A673 (cell line): ENCODE data around the gene COG1.

Experiments used
- CTCF ChIP-seq: fragments of 300-800, 200-600 bp; sonication (generic); conservative IDR thresholded peaks from 2 replicates; pipeline ENCODE4 v1.5.1; 2017; ENCODE audit warnings: low read depth, mild to moderate bottlenecking, antibody characterized with exemption, low read length, moderate library complexity, mixed read lengths
- EZH2 ChIP-seq: fragments of 200-600 bp; sonication (generic); IDR thresholded peaks from 2 replicates; pipeline ENCODE4 v1.6.1; 2017; ENCODE audit warnings: borderline replicate concordance, low read depth, mild to moderate bottlenecking, mixed read lengths, antibody characterized with exemption, low read length; ENCODE audit not compliant: poor library complexity, severe bottlenecking

GRCh38 chr17:73198201-73198929 is 5.5 kb downstream of the COG1 start:
- no peak for TF ChIP-seq CTCF
- no peak for TF ChIP-seq EZH2
